HG02884 (cell line): ENCODE results near the gene MYBBP1A.

ENCODE experiments used
- ATAC-seq: cut with Tn5 transposase; IDR thresholded peaks from one replicate; pipeline ENCODE4 v1.9.1; 2021; ENCODE audit warnings: mild to moderate bottlenecking, moderate library complexity; ENCODE audit not compliant: unreplicated experiment

The MYBBP1A gene

DNA sequence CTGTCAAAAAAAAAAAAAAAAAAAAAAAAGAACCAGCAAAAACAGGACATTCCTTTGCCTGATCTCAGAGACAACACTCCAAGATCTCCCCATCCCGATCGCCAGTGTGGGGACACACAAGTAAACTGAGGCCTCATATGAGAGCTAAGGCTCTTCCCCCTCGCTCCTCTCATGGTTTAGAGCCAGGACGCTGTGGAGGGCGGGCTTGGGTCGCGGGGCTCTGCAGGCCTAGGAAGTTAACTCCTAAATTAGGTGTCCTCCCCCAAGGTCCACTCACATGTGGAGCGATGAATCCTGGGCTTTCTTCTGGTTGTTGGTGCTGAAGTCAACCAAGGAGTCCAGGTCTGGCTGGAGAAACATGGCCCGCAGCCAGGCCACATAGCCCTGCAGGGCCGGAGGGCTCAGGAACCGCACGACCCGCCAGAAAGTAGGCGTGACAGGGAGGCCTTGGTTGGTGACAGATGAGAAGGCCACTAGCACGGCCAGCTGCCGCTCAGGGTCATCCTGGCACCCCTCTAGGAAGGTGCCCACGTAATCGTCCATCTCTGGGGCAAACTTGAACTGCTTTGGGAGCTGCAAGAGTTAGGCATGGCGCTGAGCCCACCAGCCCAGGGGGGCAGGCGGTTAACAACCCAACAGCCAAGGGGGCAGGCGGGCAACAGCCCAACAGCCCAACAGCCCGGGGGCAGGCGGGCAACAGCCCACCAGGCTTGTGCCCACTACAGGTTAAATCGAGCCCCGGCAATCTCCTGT is 5.2 kb downstream of the MYBBP1A start:
- ATAC-seq: no peak

DNA sequence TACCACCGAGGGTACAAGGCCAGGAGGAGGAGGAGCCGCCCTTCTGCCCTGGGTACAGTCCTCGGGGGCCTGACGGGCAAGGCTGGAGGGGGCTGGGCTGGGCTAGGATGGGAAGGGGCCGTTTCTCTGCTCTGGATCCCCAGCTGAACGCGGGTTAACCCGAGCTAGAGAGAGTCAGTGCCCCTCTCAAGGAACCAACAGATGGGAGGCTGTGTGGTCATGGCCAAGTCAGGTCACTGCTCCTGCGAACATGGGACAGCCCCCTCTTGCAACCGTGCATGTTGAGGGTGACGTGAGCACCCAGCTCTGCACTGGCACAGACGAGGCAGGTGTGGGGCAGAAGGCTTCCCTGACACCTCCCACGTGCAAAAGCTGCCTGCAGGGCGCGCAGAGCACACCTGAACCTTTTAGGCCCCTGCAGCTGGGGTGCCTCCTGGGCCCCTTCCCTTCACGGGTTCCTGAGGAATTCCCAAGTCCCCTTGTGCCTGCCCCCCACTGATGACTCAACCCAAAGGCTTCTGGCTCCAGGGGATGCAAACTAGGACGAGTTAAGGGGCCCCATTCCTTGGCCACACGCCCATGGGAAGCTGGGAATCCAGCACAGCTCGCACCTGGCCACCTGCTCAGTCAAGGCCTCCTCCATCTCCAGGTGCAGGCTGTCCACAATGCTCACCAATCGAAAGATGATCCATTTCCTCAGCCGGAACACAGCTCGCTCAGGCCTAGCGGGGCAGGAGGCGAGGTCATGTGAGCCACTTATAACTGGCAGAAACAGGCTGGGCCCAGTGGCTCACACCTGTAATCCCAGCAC is 6.3 kb downstream of the MYBBP1A start:
- no peak for ATAC-seq

DNA sequence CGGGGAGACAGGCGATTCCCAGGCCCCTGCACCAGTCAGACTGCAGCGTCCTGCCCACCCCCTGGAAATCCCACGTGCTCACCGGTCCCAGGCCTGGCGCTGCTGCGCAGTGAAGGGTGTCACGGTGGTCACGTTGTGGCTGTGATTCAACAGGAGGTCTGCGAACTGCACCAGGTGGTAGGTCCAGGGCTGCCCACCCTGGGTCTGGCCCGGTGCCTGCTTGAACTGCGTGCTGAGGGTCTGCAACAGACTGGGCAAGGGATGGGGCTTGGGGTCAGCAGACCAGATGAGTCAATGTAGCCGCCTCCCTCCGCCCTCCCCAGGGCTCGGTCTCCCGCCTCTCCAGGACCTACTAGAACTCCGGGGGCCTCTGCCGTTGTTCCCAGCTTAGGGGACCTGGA is 7.1 kb downstream of the MYBBP1A start:
- no peak for ATAC-seq

DNA sequence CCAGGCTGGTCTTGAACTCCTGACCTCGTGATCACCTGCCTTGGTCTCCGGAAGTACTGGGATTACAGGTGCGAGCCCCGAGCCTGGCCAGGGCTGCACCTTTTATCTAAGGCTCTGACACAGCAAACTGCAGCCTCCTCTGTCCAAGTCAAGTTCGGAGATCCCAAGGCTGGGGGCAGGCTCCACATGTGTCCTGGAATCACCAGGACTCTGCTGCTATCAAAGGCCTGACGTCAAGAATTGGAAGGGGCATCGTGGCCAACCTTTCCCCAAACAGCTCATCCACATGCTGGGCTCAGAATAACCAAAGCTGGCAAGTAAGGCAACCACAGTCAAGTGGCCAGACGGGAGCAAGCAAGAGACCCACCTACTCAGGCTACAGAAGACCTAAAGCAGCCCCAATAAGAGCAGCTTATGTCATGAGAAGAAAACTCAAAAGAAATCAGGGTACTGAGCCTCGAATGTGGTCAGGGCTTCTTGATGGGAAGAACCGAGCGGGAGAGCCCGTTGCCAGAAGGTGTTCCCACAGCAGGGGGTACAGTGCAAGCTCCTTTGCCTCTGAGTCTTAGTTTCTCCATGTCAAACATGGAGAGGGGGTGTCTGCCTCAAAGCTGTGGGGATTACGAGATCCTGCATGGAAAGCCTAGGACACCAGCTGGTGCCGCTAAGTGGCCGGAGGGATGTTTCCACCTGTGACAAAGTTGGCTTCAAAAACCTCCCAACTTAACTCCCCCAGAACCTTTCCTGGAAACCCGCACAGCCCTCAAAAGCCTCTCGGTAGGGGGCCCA is 7.9 kb downstream of the MYBBP1A start:
- ATAC-seq: no peak

DNA sequence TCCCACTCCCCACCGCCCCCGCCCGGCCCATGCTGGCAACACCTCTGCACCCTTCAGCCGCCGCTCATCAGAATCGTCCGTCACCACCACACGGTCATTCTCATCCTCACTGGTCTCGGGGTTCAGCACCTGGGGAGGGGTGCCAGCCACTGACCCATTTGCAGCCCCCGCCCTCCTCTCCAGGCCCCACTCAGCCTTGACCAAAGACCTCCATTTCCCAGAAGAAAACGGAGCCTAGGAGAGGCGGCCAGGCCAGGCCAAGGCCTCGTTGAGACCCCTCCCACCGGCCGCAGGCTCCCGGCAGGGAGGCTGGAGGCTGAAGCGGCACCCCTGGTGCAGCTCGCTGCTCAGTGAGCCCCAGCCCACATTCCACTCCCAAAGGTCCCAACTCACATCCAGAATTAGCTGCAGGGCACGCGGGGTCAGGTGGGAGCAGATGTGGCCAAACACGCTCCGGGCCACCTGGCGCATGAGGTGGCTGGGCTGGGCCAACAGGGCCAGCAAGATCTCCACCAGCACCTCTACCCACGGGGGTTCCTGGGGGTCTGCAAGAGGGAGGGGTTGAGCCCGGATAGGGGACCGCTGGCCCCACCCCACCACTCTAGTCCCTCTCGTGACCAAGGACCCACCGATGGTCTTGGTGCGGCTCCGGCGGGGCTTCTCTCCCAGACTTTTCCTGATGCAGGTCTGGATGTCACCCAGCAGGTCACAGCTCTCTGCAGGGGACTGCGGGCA is 9.8 kb downstream of the MYBBP1A start:
- no peak for ATAC-seq

DNA sequence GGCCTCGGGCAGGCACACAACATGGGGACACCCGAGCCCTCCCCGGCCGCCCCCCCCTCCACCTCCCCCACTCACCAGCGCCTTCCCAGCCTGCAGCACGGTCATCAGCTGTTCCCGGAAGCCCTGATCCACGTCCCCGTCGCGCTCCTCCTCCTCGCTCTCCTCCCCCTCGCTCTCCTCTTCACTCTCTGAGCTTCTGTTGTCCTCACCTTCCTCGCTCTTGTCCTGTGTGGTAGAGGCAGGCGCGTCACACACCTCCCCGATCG is 10.3 kb downstream of the MYBBP1A start:
- ATAC-seq: no peak

DNA sequence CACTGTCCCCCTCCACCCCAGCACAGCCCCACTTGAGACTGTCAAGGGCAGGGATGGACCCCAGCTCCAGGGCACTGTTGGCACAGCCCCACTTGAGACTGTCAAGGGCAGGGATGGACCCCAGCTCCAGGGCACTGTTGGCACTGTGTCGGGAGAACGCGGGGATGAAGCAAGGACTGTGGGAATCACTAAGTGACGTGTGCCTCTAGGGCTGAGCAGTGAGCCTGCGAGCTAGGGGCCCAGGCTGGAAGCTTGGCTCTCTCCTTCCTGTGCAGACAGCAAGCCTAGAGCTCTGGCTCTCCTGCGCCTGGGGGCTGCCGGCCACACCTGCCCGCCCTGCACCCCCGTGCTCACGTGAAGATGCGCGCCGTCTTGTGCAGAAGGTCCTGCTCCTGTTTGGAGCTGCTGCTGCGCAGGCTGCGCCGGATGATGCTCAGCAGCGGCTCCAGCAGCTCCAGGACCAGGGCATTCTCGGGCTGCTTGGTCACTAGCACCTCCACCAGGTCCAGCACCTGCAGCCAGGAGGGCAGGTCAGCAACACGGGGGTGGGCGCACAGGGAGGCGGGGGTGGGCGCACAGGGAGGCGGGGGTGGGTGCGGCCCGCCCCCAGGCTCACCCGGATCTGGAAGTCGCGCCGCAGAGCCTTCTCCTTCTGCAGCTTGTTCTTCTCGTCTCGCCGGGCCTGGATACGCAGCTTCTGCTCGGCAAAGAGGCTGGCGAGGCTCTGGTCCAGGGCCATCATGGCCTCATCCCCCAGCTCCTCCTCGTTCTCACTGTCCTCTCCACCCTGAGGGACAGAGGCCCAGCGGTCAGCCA is 10.8 kb downstream of the MYBBP1A start:
- ATAC-seq: no peak

DNA sequence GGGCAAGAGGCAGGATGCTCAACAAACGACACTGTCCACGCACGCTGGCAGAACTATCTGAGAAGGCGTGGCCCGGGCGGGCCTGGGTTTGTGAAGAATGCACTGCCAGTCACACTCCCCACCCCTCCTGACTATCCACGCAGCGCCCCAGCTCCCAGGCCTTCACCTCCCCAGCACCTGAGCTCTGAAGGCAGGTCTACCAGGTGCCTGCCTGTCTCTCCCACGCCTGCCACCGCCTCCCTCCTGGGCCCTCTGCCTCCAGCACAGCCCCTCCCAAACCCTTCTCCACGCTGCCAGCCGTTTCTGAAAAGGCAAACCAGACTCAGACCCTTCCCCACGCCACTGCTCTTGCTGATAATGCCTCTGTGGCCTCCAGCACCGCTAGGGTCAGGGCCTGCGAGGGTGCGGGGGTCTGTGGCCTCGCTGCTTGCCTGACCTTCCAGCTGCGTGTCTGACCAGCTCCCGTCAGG is 11.6 kb downstream of the MYBBP1A start:
- no peak for ATAC-seq

DNA sequence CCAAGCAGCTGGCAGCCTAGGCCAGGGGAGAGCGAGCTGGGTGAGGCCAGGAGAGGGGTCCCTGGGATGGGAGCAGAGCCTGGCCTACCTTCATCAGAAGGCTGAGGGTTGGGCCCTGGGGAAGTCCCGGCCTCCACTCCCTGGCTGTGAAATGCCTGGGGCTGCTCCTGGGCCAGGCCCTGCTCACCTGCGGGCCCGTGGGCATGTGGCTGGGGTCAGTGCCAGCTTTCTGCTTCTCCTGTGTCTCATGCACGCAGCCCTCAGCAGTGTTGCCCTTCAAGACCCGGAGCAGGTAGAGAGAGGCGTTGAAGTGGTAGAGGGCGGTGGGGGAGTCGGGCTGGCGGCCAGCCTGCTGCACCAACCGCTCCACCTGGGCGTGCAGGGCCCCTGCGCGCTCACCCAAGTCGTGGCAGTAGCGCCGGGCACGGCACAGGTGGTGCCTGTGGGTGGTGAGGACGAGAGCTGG is 12.4 kb downstream of the MYBBP1A start:
- no peak for ATAC-seq

DNA sequence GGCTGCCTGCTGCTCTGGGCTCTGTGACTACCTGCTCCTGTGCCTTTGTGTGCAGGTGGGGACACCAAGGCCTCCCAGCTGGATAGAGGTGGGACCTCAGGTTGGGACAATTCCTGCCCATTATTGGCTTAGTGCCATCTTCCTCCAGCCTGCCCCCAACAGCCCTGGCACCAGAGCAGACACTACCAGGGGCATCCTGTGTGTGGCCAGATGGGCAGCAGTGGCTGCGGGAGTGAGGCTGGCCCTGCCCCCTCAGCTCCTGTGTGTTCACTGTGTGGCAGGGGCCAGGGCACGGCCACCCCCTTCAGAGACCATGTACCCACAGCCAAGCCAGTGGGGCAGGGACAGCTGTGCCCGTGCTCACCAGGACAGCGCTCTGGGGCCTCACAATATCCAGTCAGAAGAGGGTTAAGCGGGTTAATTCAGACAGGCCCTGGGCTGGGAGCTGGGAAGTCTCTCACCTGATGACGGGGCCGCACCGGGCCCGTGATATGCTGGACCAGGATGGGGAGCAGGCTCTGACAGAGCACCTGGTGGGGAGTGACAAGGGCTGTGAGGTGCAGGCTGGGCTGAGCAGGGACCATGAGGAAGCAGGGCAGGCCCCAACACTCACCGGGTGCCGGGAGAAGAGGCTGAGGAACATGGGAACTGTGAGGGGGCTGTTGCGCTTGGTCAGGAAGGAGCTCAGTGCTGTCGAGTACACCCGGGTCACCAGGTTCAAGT is 13.0 kb downstream of the MYBBP1A start:
- ATAC-seq: no peak

DNA sequence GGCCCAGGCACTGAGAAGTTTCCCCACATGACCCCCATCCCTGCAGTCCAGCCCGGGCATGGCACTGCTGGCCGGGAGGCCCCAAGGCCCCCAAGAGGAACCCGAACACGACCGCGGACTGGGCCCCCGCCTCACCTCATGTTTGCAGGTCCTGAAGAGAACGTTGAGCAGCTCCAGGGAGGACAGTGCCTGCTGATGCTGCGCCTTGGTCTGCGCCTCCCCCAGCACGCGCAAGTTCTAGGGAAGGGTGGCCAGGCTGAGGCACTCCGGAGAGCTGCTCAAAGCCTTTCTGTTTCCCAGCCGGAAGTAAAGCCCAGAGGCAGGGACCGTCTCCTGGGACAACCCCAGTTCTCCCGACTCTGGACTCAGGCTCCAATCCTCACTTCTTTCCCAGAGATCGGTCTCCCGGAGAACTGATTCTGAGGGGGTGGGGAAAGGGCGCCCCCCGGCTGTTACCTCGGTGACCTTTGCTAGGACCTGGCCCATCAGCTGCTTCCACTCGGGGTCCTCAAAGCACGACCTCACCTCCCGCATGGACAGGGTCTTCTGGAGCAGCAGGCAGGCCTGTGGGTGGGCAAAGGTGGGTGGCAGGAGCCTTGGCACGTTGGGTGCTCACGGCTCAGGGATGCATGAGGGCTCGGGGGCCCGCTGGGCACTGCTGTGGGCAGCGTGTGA is 13.7 kb downstream of the MYBBP1A start:
- no peak for ATAC-seq

DNA sequence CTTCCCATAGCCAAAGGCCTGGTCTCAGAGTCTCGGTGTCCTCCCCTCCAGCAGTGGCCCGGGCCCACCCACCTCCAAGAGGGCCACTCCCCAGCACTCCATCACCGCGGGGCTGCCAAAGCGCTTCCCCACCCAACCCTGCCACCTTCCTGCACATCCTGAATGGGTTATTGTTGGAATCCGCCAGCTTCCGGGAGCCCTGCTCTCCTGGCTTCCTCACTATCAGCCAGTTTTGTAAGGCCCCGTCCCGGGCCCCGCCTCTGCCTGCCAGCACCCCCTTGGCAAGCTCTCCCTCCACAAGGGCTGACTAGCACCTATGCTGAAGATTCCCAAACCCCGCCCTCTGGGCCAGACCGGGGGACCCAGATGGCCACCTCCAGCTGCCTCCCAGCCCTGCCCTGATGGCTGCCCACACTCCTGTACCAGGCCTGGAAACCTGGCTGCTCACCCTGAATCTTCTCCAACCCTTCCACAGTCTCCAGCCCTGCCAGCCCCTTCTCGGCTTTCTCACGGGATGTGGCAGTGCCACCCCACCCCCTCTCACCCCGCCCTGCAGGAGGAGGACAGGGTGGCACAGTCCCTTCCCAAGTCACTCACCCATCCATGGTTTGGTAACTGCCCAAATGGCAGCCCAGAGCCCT is 14.4 kb downstream of the MYBBP1A start:
- ATAC-seq: no peak

DNA sequence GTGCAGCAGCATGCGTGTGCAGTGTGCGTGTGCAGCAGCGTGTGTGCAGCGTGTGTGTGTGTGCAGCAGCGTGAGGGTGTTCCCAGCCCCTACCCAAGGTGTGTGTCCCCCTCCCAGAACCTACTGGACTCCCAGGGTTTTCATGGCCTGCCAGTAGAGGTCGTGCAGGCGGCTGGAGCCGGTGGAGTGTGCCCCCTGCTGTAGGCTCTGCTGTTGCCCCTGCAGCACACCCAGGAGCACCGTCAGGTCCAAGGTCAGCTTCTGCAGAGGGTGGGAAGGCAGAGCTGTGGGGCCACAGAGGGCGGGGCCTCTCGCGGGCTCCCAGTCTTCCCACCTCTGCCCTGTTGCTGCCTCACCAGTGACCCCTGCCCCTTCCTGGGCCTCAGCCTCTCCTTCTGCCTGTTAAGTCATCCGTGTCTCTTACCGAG is 14.9 kb downstream of the MYBBP1A start:
- ATAC-seq: no peak

DNA sequence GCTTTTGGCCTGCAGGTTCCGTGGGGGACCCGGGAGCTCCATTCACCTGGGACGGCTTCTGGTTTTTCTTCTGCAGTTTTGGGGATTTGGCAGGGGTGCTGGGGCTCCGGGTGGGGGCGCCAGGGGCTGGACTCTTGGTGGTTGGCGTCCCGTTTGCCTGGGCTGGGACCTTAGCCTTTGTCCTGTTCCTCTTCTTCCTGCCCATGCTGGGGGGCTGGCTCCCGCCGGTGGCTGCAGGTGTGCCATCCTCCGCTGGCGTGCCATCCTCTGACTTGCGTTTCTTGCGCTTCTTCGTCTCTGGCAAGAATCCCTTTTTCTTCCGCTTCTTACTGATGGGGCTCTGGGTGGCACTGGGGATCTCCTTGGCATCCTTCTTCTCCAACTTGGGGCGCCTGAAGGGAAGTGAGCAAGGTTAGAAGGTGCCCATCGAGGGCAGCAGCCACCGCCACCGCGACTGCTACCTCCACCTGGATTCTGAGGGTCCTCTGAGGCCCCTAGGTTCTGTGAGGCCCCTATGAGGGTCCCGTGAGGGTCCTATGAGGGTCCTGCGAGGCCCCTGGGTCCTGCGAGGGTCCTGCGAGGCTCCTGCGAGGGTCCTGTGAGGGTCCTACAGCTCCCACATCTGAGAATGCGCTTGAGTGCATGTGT is 15.5 kb downstream of the MYBBP1A start:
- no peak for ATAC-seq

DNA sequence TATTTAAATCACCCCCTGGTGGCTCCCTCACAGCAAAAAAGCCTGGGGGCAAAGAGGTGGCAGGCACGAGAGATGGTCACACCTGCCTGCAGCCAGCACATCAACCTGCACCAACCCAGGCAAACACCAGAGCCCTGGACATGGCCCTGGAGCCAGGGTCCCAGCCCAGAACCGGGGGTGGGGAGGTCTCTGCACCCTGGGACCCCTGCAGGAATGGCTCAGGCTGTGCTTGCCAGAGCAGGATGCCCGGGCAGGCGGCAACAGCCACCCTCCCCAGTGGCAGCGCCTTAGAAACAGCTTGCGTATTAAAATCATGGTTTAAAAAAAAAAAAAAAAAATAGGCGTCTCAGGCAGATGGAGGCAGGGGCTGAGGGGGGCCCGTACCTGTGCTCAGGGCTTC is 16.2 kb downstream of the MYBBP1A start:
- no peak for ATAC-seq

DNA sequence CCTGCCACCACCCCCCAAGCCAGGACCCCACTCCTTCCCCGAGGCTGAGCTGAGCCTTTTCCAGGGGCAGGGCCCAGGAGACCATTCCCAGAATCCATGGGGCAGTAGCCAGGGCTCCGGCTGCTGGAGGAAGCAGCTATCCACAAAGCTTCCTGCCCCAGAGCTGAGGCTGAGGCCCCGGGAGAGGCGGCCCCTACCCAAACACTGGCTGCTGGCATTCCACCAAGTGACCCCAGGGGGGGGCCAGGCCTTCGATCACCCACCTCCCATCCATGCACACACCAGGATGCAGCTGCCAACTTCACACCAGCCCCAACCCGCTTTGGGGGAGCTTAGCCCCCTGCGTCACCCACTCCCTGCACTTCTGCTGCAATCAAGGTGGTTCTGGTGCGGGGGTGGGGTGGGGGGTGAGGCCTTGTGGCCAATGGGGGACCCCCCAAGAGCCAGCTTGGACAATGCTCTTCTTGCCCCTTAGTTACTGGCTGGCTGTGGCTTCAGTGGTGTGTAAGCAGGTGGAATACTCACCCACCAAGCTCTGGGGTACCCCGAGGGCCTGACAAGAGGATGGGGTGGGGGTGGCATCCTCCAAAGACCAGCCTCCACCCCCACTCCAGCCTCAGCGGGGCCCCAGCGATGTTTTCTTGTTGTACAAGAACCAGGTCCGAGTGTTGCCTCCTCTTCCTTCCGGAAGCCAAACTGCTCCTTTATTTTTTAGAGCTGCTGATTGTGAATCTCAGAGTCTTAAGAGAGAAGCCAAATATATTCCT is 16.8 kb downstream of the MYBBP1A start:
- no peak for ATAC-seq
